Activated T-cell treated with anti-CD3 and anti-CD28 coated beads for 24 hours (primary cell): ENCODE measurements around the gene ZNF816.
"Not testable (repeated sequence)": the region's sequence is repeated elsewhere in the genome, so short reads cannot be mapped to it uniquely, and the experiment has no call there.

Source experiments
- DNase-seq: peaks from one replicate; pipeline ENCODE4 v3.0.0-alpha.2; 2020; ENCODE audit warnings: low read depth

Gene ZNF816

DNA sequence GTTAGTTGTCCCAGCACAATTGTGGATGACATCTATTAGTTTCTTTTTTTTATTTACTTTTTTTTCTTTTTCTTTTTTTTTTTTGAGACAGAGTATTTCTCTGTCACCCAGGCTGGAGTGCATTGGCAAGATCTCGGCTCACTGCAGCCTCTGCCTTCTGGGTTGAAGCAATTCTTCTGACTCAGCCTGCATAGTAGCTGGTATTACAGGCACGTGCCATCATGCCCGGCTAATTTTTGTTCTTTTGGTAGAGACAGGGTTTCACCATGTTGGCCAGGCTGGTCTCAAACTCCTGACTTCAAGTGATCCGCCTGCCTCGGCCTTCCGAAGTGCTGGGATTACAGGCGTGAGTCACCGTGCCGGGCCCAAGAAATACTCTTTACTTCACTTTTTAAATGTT, 38.0 kb downstream of the ZNF816 start:
- not testable (repeated sequence) for DNase-seq

DNA sequence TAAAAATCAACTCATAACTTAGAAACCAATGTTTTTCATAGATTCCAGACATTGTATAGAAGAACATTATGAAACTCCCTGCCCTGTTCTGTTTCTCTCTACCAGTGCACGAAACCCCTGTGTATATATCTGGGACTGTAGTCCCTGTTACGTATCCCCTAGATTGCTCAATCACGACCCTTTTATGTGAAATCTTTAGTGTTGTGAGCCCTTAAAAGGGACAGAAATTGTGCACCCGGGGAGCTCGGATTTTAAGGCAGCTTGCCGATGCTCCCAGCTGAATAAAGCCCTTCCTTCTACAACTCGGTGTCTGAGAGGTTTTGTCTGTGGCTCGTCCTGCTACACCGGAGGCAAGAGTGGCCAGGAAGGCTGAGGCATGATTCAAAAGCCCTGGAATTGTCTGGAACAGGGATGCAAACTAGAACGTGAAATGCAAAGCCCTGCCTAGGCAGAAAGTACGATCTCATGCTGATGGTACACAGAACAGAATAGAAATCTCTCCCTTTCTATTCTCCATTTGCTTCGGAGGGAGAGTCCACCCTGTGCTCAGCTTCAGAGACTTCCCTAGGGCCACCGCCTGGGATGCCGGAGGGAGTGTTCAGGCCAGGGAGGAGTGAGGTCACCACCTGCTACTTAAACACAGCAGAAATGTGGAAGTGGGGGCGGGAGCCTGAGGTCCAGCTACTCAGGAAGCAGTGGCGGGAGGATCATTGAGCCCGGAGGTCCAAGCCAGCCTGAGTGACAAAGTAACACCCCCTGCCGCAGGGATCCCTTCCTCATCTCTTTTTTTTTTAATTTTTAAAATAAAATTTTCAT, 38.7 kb downstream of the ZNF816 start:
- DNase-seq = no peak

DNA sequence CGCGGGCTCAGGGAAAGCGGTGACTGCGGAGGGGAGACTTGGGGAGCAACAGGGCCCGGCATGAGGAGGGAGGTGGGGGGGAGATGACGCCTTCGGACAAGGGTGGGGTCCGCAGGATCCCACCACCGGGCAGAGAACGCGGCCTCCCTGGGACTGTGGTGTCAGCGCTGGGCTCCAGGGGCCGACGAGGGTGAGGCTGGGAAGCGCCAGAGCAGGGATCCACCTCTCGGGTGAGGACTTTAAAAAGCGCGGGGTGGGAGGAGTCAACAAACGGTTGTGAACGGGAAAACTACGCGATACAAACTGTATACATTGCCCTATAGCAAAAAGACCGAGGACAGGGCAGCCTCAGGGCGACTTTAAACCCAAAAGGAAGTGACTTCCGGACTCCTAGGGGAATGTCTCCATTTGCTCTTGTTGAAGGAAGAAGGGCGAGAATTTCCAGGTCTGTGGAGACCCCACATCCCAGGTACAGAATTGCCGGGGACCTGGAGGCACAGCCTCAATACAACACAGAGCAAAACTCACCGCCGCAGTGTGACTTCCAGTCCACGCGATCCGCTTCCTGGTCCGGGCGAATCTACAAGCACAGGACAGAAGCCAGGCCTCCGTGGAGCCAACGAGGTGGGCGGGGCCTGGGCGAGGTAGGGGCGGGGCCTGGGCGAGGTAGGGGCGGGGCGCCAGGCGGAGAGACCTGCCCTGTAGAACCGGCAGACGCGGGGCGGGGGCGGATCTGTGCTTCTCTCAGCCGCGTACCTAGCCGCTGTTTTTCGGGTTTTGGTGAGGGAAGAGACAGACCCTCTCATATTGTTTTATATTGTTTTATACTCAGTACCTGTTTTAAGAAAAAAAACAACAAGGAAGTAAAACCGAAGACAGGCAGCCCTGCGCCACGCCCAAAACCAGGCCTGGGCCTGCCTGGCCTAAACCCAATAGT, 39.6 kb downstream of the ZNF816 start, which contains the start of gene ZNF888:
TSS of gene ZNF888 (minus strand) at position 588 of the 937 bp plus-strand sequence. CDS start 5,555 bp downstream, outside the sequence.
- DNase-seq = peak; percentile 76

DNA sequence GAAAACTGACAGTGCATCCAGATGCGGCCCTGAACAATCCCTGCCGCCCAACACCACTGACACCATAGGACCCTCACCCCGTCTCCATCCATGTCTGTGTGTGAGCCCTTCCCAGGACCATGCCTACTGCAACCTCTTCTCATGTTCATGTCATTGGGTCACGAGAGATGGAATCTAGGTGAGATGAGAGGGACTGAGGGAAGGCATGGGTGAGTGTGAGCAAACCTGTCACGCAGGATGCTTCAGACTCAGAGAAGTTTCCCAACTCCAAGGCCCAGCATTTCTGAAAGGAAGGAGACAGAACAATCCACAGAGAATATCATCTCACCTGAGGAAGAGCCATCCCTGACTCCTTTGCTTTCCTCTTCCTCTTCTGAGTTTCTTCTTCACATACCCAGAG, 45.1 kb downstream of the ZNF816 start:
- no peak for DNase-seq

DNA sequence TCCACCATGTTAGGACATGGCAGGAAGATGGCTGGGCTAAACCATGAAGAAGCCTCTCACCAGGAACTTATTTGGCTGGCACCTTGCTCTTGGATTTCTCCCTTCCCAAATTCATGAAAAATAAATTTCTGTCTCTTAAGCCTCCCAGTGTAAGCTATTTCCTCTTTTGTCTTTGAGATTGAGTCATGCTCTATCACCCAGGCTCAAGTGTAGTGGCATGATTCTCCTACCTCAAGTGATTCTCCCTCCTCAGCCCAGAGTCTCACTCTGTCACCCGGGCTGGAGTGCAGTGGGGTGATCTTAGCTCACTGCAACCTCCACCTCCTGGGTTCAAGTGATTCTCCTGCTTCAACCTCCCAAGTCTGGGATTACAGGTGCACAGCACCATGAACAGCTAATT, 52.0 kb downstream of the ZNF816 start:
- no peak for DNase-seq

- not testable (repeated sequence) for DNase-seq
Observed at GRCh38 chr19:52904052-52904780, 58.5 kb downstream of the ZNF816 start.

- DNase-seq = no peak
Observed at GRCh38 chr19:52901842-52902241, 60.8 kb downstream of the ZNF816 start.
